Pancreas (tissue), 10 donors: Measurements from ENCODE around the gene HECA. TPM values are rescaled to one million over a fixed set of nuclear protein-coding genes. Genes with fewer than 3 reads are reported as not detected.

Experiments used
- ATAC-seq, 4 donors: fragments of 200-7000 bp; cut with Tn5 transposase; one replicate each; pipeline versions ENCODE4 v1.8.0 to v1.9.1; 2020; ENCODE audit warnings: mild to moderate bottlenecking in 4 of 4, moderate library complexity in 4 of 4
- DNase-seq, 6 donors: peaks; one replicate each; pipeline ENCODE4 v3.0.0-alpha.2; 2020
- FAIRE-seq: peaks from 2 replicates; lab custom pipeline; 2012; peaks lifted over from hg19 to GRCh38; lab: Jason Lieb, UNC
- H3K27ac ChIP-seq, 4 donors: fragments of 200-600 bp; sonication (generic); 1 replicate in 3 of 4; 2 replicates in 1 of 4; pipeline versions ENCODE4 v1.5.0 to v1.8.0; 2020
- H3K27me3 ChIP-seq, 4 donors: fragments of 200-600 bp; one replicate each; pipeline ENCODE4 v1.8.0; 2021
- H3K36me3 ChIP-seq, 3 donors: fragments of 200-600 bp; sonication (generic) in 1 of 3; one replicate each; pipeline versions ENCODE4 v1.5.0 to v1.8.0; 2020 to 2021
- H3K4me1 ChIP-seq, 3 donors: fragments of 200-600 bp; one replicate each; pipeline ENCODE4 v1.8.0; 2021
- H3K4me3 ChIP-seq, 4 donors: fragments of 200-600 bp; sonication (generic) in 2 of 4; one replicate each; pipeline versions ENCODE4 v1.5.0 to v1.8.0; 2020 to 2021
- H3K9me3 ChIP-seq, 4 donors: fragments of 200-600 bp; one replicate each; pipeline ENCODE4 v1.8.0; 2021
- CTCF ChIP-seq, 4 donors: fragments of 200-600 bp; sonication (generic) in 3 of 4; IDR thresholded peaks; one replicate each; pipeline versions ENCODE4 v1.5.0 to v1.8.0; 2021; ENCODE audit warnings: antibody characterized with exemption in 4 of 4
- WGBS, 2 donors: extraction: QIAGEN DNeasy Blood & Tissue Kit; methylation state at CpG; one replicate each; pipeline ENCODE4 v1.1.7; 2013; 5-methylcytosine and 5-hydroxymethylcytosine counted together
- intact Hi-C, 3 donors: fragments of 100-400 bp; cut with DNase I; formaldehyde crosslinking; loops; one replicate each; pipeline versions ENCODE4 v1.11.1 to v1.14.2; 2022
- polyA plus RNA-seq, 2 donors: library from polyadenylated mRNA; stranded (reverse); fragments of 200-250 nt; gene quantifications; one replicate each; pipeline ENCODE4 v1.2.3, GENCODE V29; 2013
- total RNA-seq, 6 donors: library from RNA; stranded (reverse); fragmentation: NEBNext Ultra II Directional in 4 of 6; extraction: Animal tissue kit (Norgen Biotek cat#: 25700) in 4 of 6; gene quantifications; one replicate each; pipeline versions ENCODE4 v1.2.1 to v1.2.4, GENCODE V29; 2021 to 2023
- donor health status: healthy with polysubstance abuse.
- donor health status: DM: no; HTN: no; CAD: no; lungs with moderate emphysema.
- donor health status: DM: no; HTN: no; CAD: no.
- donor health status: control.
- donor health status: control.
- donor health status: Bipolar disorder and iron deficiency.
- donor health status: DM: yes; HTN: yes; CAD: no.
- donor health status: DM: no; HTN: no; CAD: no.
- donor health status: DM: no; HTN: no; CAD: no.
- donor health status: DM: yes; HTN: yes; CAD: no.

HECA gene
- total and polyA plus RNA-seq, 8 donors: 3.2 to 16.3 (median 7.1) TPM

- Histone ChIP-seq H3K27ac (no peak overlapping the region), H3K27me3 (no peaks in the 10 kb centered on the region), H3K9me3 (no peaks in the 10 kb centered on the region), H3K4me3 (no peak overlapping the region), H3K4me1 (peaks cover 0 to 8% (median 0%) of the 10 kb centered on the region in 3 donors), H3K36me3 (peaks cover 0 to 12% (median 8%) of the 10 kb centered on the region in 3 donors)
- no peak for TF ChIP-seq CTCF (IDR thresholded peaks at IDR 0.05)
- ATAC-seq: no peak
- DNase-seq: no peak
- FAIRE-seq: no peak
- 85 to 87% methylated on average over 3 of the region's 3 CpGs for WGBS, 2 donors
- intact Hi-C loops: no loop called here
Measured at GRCh38 chr6:139164001-139164400, 29.1 kb downstream of the HECA start.

- H3K27ac ChIP-seq: no peak overlapping the region
- H3K9me3 ChIP-seq: no peaks in the 10 kb centered on the region
- 90 to 94% methylated on average over 2 of the region's 2 CpGs for WGBS, 2 donors
- no peak for DNase-seq
- intact Hi-C loops: no loop called here
- no peak overlapping the region for H3K4me3 ChIP-seq
- peaks cover 0 to 8% (median 0%) of the 10 kb centered on the region in 3 donors for H3K4me1 ChIP-seq
- FAIRE-seq: no peak
- ATAC-seq: no peak
- H3K27me3 ChIP-seq: no peaks in the 10 kb centered on the region
- peaks cover 0 to 12% (median 8%) of the 10 kb centered on the region in 3 donors for H3K36me3 ChIP-seq
- TF ChIP-seq CTCF (IDR thresholded peaks at IDR 0.05): no peak
Measured at GRCh38 chr6:139165324-139165723, 30.4 kb downstream of the HECA start.

GRCh38 chr6:139166238-139166955 lies 31.5 kb downstream of the HECA start:
- peaks cover 0 to 12% (median 8%) of the 10 kb centered on the region in 3 donors for H3K36me3 ChIP-seq
- ATAC-seq: no peak
- H3K4me3 ChIP-seq: no peak overlapping the region
- peaks cover 0 to 6% (median 3%) of the 10 kb centered on the region in 3 donors for H3K4me1 ChIP-seq
- peak in 1 of 6 donors; percentile 44 for DNase-seq
- FAIRE-seq: no peak
- no peak overlapping the region for H3K27ac ChIP-seq
- intact Hi-C loops: no loop called here
- H3K9me3 ChIP-seq: no peaks in the 10 kb centered on the region
- no peak for TF ChIP-seq CTCF (IDR thresholded peaks at IDR 0.05)
- 97 to 99% methylated on average over 35 of the region's 35 CpGs for WGBS, 2 donors
- no peaks in the 10 kb centered on the region for H3K27me3 ChIP-seq

- Histone ChIP-seq H3K9me3 (no peaks in the 10 kb centered on the region), H3K27ac (no peak overlapping the region), H3K36me3 (peaks cover 0 to 12% (median 8%) of the 10 kb centered on the region in 3 donors), H3K4me1 (peaks cover 0 to 6% (median 1%) of the 10 kb centered on the region in 3 donors), H3K27me3 (no peaks in the 10 kb centered on the region), H3K4me3 (no peak overlapping the region)
- DNase-seq (peak in 1 of 6 donors; percentile 36), ATAC-seq (no peak), FAIRE-seq (no peak)
- 94 to 96% methylated on average over 20 of the region's 20 CpGs for WGBS, 2 donors
- TF ChIP-seq CTCF (IDR thresholded peaks at IDR 0.05): no peak
- intact Hi-C loops: no loop called here
Measured at GRCh38 chr6:139166956-139167313, 32.1 kb downstream of the HECA start.

- peaks cover 0 to 22% (median 2%) of the 10 kb centered on the region in 3 donors for H3K36me3 ChIP-seq
- FAIRE-seq (no peak), ATAC-seq (no peak), DNase-seq (no peak)
- intact Hi-C loops: no loop called here
- H3K27ac ChIP-seq: no peak overlapping the region
- H3K4me3 ChIP-seq: no peak overlapping the region
- no peak for TF ChIP-seq CTCF (IDR thresholded peaks at IDR 0.05)
- no peaks in the 10 kb centered on the region for H3K27me3 ChIP-seq
- H3K9me3 ChIP-seq: no peaks in the 10 kb centered on the region
- H3K4me1 ChIP-seq: peaks cover 0 to 6% (median 0%) of the 10 kb centered on the region in 3 donors
- WGBS, 2 donors: 96% methylated on average over 4 of the region's 4 CpGs
Measured at GRCh38 chr6:139172151-139172550, 37.3 kb downstream of the HECA start.
